Endothelial cell of coronary artery (primary cell): ENCODE results near the gene BRDT. TPM values are rescaled to one million over a fixed set of nuclear protein-coding genes. Genes with fewer than 3 reads are reported as not detected.

Source experiments
- total RNA-seq: library from RNA; depleted of rRNA; stranded (reverse); fragments of >200 nt; gene quantifications from 2 replicates; pipeline ENCODE4 v1.2.3, GENCODE V29; 2014

The BRDT gene
- total RNA-seq, result not detected in 2 replicates

DNA sequence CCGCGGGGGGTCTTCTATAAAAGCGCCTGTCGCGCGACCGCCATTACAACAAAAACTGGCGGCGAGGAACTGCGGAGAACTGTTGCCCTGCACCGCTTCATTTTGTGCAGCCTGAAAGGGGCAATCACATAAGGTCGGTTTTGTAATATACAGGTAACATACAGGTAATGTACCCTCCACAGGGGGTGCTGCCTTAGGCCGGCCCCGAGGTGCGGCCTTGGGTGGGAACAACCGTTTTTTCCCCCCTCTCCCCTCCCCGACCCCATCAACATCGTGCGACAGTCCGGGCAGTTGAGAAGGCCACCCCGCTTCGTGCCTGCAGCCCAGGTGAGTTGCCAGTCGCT lies at the start of gene BRDT:
BRDT (plus strand) TSS at position 46 of the 344 bp plus-strand sequence. CDS start 13,354 bp downstream, outside the sequence.

Other genes starting within 250 kb of the BRDT start
- 7.3 and 7.9 TPM in 2 replicates for gene TGFBR3, start 63.2 kb upstream of the BRDT start, total RNA-seq
- gene EPHX4, start 80.6 kb downstream of the BRDT start, total RNA-seq, result 3.9 and 8.4 TPM in 2 replicates
- 0.09 TPM in 1 of 2 replicates, not detected in the other for gene SETSIP, start 126.0 kb downstream of the BRDT start, total RNA-seq
- 1.6 and 1.8 TPM in 2 replicates for gene BTBD8, start 130.9 kb downstream of the BRDT start, total RNA-seq